Omental fat pad (tissue), 4 donors: ENCODE data around the gene DTNBP1. TPM values are rescaled to one million over a fixed set of nuclear protein-coding genes. Genes with fewer than 3 reads are reported as not detected.

Experiments used
- ATAC-seq: fragments of 150-250 bp; one replicate; pipeline ENCODE4 v1.9.1; 2016; ENCODE audit warnings: mild to moderate bottlenecking, moderate library complexity; ENCODE audit not compliant: low FRiP score
- DNase-seq: peaks from one replicate; pipeline ENCODE4 v3.0.0-alpha.2; 2019; ENCODE audit warnings: low spot score
- CTCF ChIP-seq, 3 donors: fragments of 450-650 bp; IDR thresholded peaks; one replicate each; pipeline ENCODE4 v1.5.1; 2016 to 2017; ENCODE audit warnings: antibody characterized with exemption in 3 of 3, mild to moderate bottlenecking in 3 of 3, moderate library complexity in 2 of 3
- total RNA-seq, 4 donors: library from RNA; depleted of rRNA; stranded (reverse); fragments of >200 nt; gene quantifications; one replicate each; pipeline ENCODE4 v1.1.0, GENCODE V29; 2016

Gene DTNBP1
- total RNA-seq, 4 donors from 2014 or later = 5.9 to 13.9 (median 10.4) TPM

- no peak for DNase-seq
- ATAC-seq = no peak
- TF ChIP-seq CTCF (IDR thresholded peaks at IDR 0.05) = no peak
Measured at GRCh38 chr6:15491986-15492269, 170.9 kb downstream of the DTNBP1 start.

DNA sequence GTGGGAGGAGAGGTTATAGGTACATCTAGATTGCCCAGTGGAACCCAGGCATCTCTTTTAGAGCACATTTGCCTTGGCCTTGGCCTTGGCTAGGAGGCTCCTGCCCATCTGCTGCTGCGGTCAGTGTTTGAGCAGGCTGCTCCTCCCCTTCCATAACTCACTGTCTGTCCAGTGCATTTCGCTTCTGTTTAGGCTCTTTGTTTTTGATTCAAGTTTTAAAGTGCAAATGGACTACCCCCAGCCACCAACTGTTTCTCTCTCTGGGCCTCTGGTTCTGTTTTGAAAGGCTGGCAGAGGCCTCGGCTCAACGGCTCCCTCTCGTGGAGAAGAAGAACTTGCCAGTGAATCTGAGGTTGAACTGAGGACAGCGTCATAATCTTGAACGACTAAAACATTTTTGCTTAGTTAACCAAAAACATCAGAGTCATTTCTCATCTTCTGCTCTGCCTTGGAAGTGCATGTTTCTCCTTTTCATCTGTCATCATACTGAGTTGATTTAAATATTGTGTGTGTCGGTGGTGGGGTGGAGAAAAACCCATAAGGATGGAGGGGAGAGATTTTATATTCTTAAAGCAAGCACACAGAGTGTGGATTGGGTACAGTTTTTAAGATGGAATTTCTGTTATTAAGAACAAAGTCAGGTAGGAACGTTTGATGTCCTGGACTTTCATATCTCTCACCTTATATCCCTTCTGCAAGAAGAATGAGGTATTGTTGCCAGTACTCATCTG lies 171.4 kb downstream of the DTNBP1 start:
- peak; percentile 49 for DNase-seq
- peak in 1 of 3 donors; percentile 85 for TF ChIP-seq CTCF (IDR thresholded peaks at IDR 0.05)
- ATAC-seq = peak; percentile 58

- no peak for TF ChIP-seq CTCF (IDR thresholded peaks at IDR 0.05)
- ATAC-seq (no peak), DNase-seq (no peak)
Measured at GRCh38 chr6:15490242-15491100, 172.4 kb downstream of the DTNBP1 start.

DNA sequence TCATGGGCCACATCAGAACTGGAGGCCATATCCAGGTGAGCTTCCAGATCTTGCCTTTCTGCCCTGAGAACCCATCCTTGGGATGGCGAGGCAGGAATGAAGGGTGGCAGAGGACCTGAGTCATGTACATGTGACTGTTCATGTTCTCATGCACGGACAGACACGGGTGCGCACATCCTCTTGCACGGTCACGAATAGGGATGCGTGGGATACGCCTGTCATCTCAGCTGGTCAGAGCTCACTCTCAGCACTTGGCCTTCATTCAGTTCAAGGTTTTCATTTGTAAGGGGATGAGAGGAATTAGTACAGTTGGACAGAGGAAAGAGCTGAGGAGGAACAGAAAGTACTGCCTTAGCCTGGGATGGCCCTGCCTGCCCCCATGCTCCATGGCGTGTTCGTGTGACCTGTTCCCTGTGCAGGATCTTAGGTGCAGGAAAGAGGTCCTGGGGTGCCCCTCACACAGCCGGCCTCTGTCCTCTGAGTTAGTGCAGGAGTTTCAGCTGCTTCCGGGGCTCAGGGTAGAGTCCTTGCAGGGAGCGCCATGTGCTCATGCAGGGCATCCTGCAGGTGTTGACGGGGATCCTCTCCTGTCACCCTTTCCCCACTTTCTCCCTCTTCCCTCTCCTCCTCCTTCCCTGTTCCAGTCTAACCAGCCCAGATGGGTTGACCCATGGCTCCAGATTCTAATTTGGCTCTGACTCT lies 173.4 kb downstream of the DTNBP1 start:
- DNase-seq (peak; percentile 22), ATAC-seq (no peak)
- TF ChIP-seq CTCF (IDR thresholded peaks at IDR 0.05) = no peak

- TF ChIP-seq CTCF (IDR thresholded peaks at IDR 0.05) = no peak
- no peak for ATAC-seq
- DNase-seq = no peak
Measured at GRCh38 chr6:15487262-15487661, 175.6 kb downstream of the DTNBP1 start.

DNA sequence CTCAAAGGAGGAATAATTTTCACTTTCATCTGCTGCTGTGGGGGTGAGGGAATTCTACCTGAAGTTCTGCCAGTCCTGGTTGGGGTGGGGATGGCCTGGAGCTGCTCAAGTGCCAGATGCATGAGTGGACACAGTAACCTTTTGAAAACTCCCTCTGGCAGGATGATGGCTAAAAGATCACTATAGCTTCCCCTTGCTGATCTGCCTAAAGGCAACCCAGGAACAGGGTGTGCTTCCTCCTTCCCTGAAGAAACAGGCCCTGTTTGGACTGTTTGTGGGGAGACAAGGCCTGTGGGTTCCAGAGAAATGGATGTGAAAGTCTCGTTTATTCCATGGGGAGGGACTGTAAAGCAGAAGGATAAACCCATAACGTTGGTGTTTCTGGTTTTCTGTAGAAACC lies 176.9 kb downstream of the DTNBP1 start:
- TF ChIP-seq CTCF (IDR thresholded peaks at IDR 0.05) = no peak
- DNase-seq (no peak), ATAC-seq (no peak)
